HG03520 (cell line): ENCODE measurements around the gene SCART1.
"Not testable (repeated sequence)": the region's sequence is repeated elsewhere in the genome, so short reads cannot be mapped to it uniquely, and the experiment has no call there.

Source experiments
- ATAC-seq: cut with Tn5 transposase; IDR thresholded peaks from one replicate; pipeline ENCODE4 v1.9.1; 2021; ENCODE audit warnings: mild to moderate bottlenecking, moderate library complexity; ENCODE audit not compliant: unreplicated experiment

The SCART1 gene

GRCh38 chr10:133453516-133454203 lies at the start of gene SCART1:
Gene SCART1, plus strand, starts transcription at chr10:133453945. Its CDS starts 53 bp downstream, at chr10:133453998.
- ATAC-seq, result no peak

- no peak for ATAC-seq
Measured at GRCh38 chr10:133405272-133405671, 48.5 kb upstream of the SCART1 start.

- ATAC-seq, result no peak
Measured at GRCh38 chr10:133405844-133406527, 47.8 kb upstream of the SCART1 start.

GRCh38 chr10:133411523-133412380 lies 42.0 kb upstream of the SCART1 start:
- ATAC-seq, result no peak

GRCh38 chr10:133412381-133412711 lies 41.4 kb upstream of the SCART1 start:
- no peak for ATAC-seq

- not testable (repeated sequence) for ATAC-seq
Measured at GRCh38 chr10:133414401-133414800, 39.3 kb upstream of the SCART1 start.

- ATAC-seq, result no peak
Measured at GRCh38 chr10:133415752-133416151, 38.0 kb upstream of the SCART1 start.

GRCh38 chr10:133418289-133418993 lies 35.3 kb upstream of the SCART1 start:
- no peak for ATAC-seq

- no peak for ATAC-seq
Measured at GRCh38 chr10:133419211-133419950, 34.4 kb upstream of the SCART1 start.

- ATAC-seq, result no peak
Measured at GRCh38 chr10:133420028-133420427, 33.7 kb upstream of the SCART1 start.

- no peak for ATAC-seq
Measured at GRCh38 chr10:133420579-133420978, 33.2 kb upstream of the SCART1 start.

- no peak for ATAC-seq
Measured at GRCh38 chr10:133421336-133422222, 32.2 kb upstream of the SCART1 start.

GRCh38 chr10:133422223-133422806 lies 31.4 kb upstream of the SCART1 start:
- ATAC-seq, result no peak

GRCh38 chr10:133422807-133423771 lies 30.7 kb upstream of the SCART1 start:
- no peak for ATAC-seq

GRCh38 chr10:133424102-133424501 lies 29.6 kb upstream of the SCART1 start:
- not testable (repeated sequence) for ATAC-seq

- ATAC-seq, result not testable (repeated sequence)
Measured at GRCh38 chr10:133424601-133425000, 29.1 kb upstream of the SCART1 start, which contains the start of gene SPRN. Gene SPRN, minus strand, starts transcription at chr10:133424625. Its CDS starts 944 bp downstream, at chr10:133423681.

- not testable (repeated sequence) for ATAC-seq
Measured at GRCh38 chr10:133429571-133429970, 24.2 kb upstream of the SCART1 start.
